Measurements from ENCODE around the gene CCNH.

The CCNH gene

DNA sequence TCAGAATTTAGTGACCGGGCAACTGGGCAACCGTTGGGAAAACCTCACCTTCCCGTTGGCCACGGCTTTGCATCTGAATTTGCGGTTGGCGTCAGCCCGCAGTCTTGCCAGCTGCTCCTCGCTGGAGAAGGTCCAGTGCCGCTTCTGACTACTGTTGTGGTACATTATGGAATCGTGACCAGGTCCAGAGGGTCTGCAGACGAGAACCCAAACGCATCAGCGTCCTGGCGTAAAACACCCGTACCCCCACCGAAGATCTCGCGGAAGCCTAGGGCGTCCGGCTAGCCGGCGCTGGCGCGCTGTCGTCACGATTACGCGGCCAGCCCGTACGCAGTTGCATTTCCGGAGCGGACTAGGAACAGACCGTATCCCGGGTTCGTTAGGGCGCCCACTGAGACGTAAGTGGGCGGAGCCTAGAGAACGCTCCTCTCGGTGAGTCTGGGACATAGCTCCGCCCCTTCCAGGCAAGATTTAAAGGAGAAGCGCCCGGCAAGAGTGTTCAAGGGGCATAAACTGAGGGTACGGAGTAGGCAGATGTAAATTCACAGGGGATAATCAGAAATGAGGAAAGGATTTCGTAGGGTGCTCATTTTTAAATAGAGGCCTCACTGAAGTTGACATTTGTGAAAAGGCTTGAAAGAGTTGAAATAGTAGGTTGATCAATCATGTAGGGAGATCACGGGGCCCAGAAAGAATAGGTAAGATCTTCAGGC, at the start of gene CCNH:
Gene CCNH (minus strand): TSS at position 301 of the 713 bp plus-strand sequence. CDS start 136 bp downstream, at position 165.
- ChIA-PET POLR2A (interaction anchor here (0.5 kb wide), 2 partner anchors 16 to 342 kb away, joined by 4 to 5 read pairs; no protein-coding TSS in a partner anchor), CTCF (interaction anchor here (0.8 to 4.5 kb wide), 10 partner anchors 9 to 1278 kb away, joined by 3 to 23 read pairs (median 4); no protein-coding TSS in a partner anchor)
- TF ChIP-seq, protein P1, sequence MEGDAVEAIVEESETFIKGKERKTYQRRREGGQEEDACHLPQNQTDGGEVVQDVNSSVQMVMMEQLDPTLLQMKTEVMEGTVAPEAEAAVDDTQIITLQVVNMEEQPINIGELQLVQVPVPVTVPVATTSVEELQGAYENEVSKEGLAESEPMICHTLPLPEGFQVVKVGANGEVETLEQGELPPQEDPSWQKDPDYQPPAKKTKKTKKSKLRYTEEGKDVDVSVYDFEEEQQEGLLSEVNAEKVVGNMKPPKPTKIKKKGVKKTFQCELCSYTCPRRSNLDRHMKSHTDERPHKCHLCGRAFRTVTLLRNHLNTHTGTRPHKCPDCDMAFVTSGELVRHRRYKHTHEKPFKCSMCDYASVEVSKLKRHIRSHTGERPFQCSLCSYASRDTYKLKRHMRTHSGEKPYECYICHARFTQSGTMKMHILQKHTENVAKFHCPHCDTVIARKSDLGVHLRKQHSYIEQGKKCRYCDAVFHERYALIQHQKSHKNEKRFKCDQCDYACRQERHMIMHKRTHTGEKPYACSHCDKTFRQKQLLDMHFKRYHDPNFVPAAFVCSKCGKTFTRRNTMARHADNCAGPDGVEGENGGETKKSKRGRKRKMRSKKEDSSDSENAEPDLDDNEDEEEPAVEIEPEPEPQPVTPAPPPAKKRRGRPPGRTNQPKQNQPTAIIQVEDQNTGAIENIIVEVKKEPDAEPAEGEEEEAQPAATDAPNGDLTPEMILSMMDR (IDR thresholded peaks at IDR 0.05; ENCODE audit: control extremely low read depth, extremely low read depth, low read depth, missing control alignments), result no peak
- peak; percentile 93 for DNase-seq (ENCODE audit: extremely low spot score)

DNA sequence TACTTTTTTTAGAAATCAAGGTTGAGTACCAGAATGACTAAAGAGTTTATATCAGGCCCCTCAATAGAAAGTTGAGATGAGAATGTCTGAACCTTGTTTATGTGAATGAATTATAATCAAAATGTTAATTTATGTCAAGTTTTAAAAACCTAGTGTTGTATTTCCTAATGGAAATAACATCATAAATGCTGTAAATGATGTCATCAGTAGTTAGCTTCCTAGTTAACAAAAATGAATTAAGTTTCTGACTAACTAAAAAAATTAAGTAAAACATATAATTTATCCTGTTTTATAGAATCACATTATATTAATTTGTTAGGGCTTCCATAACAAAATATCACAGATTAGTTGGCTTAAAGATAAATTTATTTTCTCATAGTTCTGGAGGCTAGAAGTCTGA, 45.0 kb upstream of the CCNH start:
- TF ChIP-seq, protein P1 (IDR thresholded peaks at IDR 0.05; ENCODE audit: control extremely low read depth, extremely low read depth, low read depth, missing control alignments), result no peak
- POLR2A ChIA-PET, result no interaction called here
- CTCF ChIA-PET, result interaction anchor here (1.2 kb wide), 1 partner anchor 9 kb away, joined by 3 read pairs; no protein-coding TSS in a partner anchor
- DNase-seq (ENCODE audit: extremely low spot score), result no peak

DNA sequence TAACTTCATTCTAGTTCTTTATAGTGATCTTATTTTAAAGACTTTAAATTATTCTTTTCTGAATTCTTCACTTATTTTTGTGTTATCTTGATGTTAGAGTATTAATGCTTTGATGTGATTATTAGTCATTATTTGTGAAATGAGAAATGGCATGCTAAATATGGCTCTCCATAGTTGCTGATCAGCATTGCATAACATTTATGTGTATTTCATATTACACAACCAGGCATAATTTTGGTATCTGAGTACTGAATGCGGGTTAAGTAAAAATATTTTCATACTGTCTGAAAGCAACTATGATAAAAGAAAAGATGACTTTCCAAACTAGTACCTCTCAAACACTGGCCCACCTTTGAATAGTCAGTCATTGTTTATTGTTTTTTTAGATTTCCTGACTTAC, 41.1 kb upstream of the CCNH start:
- TF ChIP-seq, protein P1 (IDR thresholded peaks at IDR 0.05; ENCODE audit: control extremely low read depth, extremely low read depth, low read depth, missing control alignments), result no peak
- CTCF ChIA-PET, result no interaction called here
- POLR2A ChIA-PET, result no interaction called here
- DNase-seq (ENCODE audit: extremely low spot score), result no peak

DNA sequence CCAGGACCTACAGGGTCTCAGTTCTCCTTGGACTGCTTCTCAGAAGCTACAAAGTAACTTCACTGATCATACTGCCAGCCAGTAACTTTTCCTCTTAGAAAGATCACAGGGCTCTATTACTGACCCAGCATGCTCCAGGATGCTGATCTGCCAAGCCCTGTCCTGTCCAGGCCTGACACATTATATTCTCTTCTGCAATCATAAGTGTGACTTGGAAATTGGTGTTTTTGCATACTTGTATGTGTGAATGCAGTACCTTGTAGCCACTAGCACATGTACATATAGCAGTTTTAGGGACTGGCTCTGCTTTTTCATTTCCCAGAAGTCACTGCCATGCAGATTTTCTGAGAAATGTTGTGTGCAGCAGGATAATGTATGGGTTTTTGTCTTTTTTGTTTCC, 40.1 kb upstream of the CCNH start:
- DNase-seq (ENCODE audit: extremely low spot score), result no peak
- TF ChIP-seq, protein P1 (IDR thresholded peaks at IDR 0.05; ENCODE audit: control extremely low read depth, extremely low read depth, low read depth, missing control alignments), result no peak
- CTCF ChIA-PET, result no interaction called here
- POLR2A ChIA-PET, result no interaction called here

DNA sequence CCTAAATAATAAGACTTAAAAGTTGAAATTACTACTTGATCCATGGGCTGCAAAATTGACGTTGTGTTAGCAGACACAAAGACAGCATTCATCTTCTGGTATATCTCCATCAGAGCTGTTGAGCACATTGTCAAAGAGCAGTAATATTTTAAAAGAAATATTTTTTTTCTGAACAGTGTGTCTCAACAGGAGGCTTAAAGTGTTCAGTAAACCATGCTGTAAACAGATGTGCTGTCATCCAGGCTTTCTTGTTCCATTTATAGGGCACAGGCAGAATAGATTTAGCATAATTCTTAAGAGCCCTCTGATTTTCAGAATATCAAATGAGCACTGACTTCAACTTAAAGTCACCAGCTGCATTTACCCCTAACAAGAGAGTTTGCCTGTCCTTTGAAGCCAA, 29.7 kb upstream of the CCNH start:
- TF ChIP-seq, protein P1 (IDR thresholded peaks at IDR 0.05; ENCODE audit: control extremely low read depth, extremely low read depth, low read depth, missing control alignments), result no peak
- DNase-seq (ENCODE audit: extremely low spot score), result no peak
- CTCF ChIA-PET, result no interaction called here
- POLR2A ChIA-PET, result no interaction called here

DNA sequence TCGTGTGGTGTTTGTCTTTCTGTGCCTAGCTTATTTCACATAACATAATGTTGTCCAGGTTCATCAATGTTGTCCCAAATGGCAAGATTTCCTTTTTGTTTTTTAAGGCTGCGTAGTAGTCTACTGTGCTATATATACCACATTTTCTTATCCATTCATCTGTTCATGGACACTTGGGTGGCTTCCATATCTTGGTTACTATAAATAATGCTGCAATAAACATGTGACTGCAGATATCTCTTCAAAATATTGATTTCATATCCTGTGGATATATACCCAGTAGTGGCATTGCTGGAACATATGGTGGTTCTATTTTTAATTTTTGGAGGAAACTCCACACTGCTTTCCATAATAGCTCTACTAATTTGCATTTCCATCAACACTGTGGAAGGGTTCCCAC, 25.5 kb upstream of the CCNH start:
- CTCF ChIA-PET, result no interaction called here
- DNase-seq (ENCODE audit: extremely low spot score), result no peak
- TF ChIP-seq, protein P1 (IDR thresholded peaks at IDR 0.05; ENCODE audit: control extremely low read depth, extremely low read depth, low read depth, missing control alignments), result no peak
- POLR2A ChIA-PET, result no interaction called here

Measured in GM10248 (cell line).